Endothelial cell of hepatic sinusoid (primary cell): ENCODE data around the gene PHKA2.

Experiments
- in situ Hi-C: cut with HindIII; loops from 2 replicates; pipeline ENCODE4 v1.10.0; 2017; ENCODE audit warnings: low sequenced_read_pairs

Gene PHKA2

GRCh38 chrX:18973527-18974192 is 10.3 kb downstream of the PHKA2 start:
- in situ Hi-C loops: no loop called here

- in situ Hi-C loops: no loop called here
These were observed 12.4 kb downstream of the PHKA2 start for GRCh38 chrX:18971506-18971905.

- in situ Hi-C loops: no loop called here
These were observed 13.4 kb downstream of the PHKA2 start for GRCh38 chrX:18970465-18970864.

- in situ Hi-C loops: no loop called here
These were observed 17.3 kb downstream of the PHKA2 start for GRCh38 chrX:18966624-18967023.

GRCh38 chrX:18964901-18965300 is 19.0 kb downstream of the PHKA2 start:
- in situ Hi-C loops: no loop called here

- in situ Hi-C loops: no loop called here
These were observed 19.9 kb downstream of the PHKA2 start for GRCh38 chrX:18964026-18964425.

GRCh38 chrX:18962329-18962728 is 21.6 kb downstream of the PHKA2 start:
- in situ Hi-C loops: no loop called here

- in situ Hi-C loops: no loop called here
These were observed 22.2 kb downstream of the PHKA2 start for GRCh38 chrX:18961686-18962085.

- in situ Hi-C loops: no loop called here
These were observed 27.4 kb downstream of the PHKA2 start for GRCh38 chrX:18956303-18957032.

- in situ Hi-C loops: no loop called here
These were observed 28.2 kb downstream of the PHKA2 start for GRCh38 chrX:18955676-18956075.

GRCh38 chrX:18951032-18951431 is 32.9 kb downstream of the PHKA2 start:
- in situ Hi-C loops: no loop called here

- in situ Hi-C loops: loop anchor here (25.0 kb wide), 1 partner anchor 387 kb away; the partner anchor contains the start of gene PDHA1
These were observed 34.0 kb downstream of the PHKA2 start for GRCh38 chrX:18949944-18950301.

- in situ Hi-C loops: loop anchor here (25.0 kb wide), 1 partner anchor 388 kb away; the partner anchor contains the start of gene PDHA1
These were observed 34.5 kb downstream of the PHKA2 start for GRCh38 chrX:18949291-18949943.

- in situ Hi-C loops: loop anchor here (25.0 kb wide), 1 partner anchor 391 kb away; the partner anchor contains the start of gene PDHA1
These were observed 37.3 kb downstream of the PHKA2 start for GRCh38 chrX:18946611-18947010.

GRCh38 chrX:18946157-18946556 is 37.8 kb downstream of the PHKA2 start:
- in situ Hi-C loops: loop anchor here (25.0 kb wide), 1 partner anchor 391 kb away; the partner anchor contains the start of gene PDHA1

GRCh38 chrX:18945483-18945882 is 38.4 kb downstream of the PHKA2 start:
- in situ Hi-C loops: loop anchor here (25.0 kb wide), 1 partner anchor 392 kb away; the partner anchor contains the start of gene PDHA1

GRCh38 chrX:18944482-18944881 is 39.4 kb downstream of the PHKA2 start:
- in situ Hi-C loops: loop anchor here (5.0 to 25.0 kb wide), 2 partner anchors 37 to 393 kb away; partner anchors contain the start of gene PDHA1

GRCh38 chrX:18941896-18942295 is 42.0 kb downstream of the PHKA2 start:
- in situ Hi-C loops: loop anchor here (5.0 to 25.0 kb wide), 2 partner anchors 35 to 395 kb away; partner anchors contain the start of gene PDHA1

- in situ Hi-C loops: loop anchor here (25.0 kb wide), 1 partner anchor 399 kb away; the partner anchor contains the start of gene PDHA1
These were observed 45.2 kb downstream of the PHKA2 start for GRCh38 chrX:18938710-18939109.

- in situ Hi-C loops: loop anchor here (25.0 kb wide), 1 partner anchor 400 kb away; the partner anchor contains the start of gene PDHA1
These were observed 46.7 kb downstream of the PHKA2 start for GRCh38 chrX:18937173-18937572.

GRCh38 chrX:18935893-18936292 is 48.0 kb downstream of the PHKA2 start:
- in situ Hi-C loops: loop anchor here (25.0 kb wide), 1 partner anchor 401 kb away; the partner anchor contains the start of gene PDHA1
